Kidney epithelial cell (primary cell): ENCODE measurements around the gene C16orf90. TPM values are rescaled to one million over a fixed set of nuclear protein-coding genes. Genes with fewer than 3 reads are reported as not detected.
"Not testable (repeated sequence)": the region's sequence is repeated elsewhere in the genome, so short reads cannot be mapped to it uniquely, and the experiment has no call there.

ENCODE experiments used
- DNase-seq: peaks from one replicate; pipeline ENCODE4 v3.0.0-alpha.2; 2010; ENCODE audit warnings: low read depth
- H3K27me3 ChIP-seq: 2 replicates; pipeline ENCODE4 v1.6.0; 2011; ENCODE audit warnings: low read length; ENCODE audit not compliant: control insufficient read depth, insufficient read depth
- H3K36me3 ChIP-seq: 2 replicates; pipeline ENCODE4 v1.5.1; 2011; ENCODE audit warnings: low read length; ENCODE audit not compliant: control insufficient read depth, insufficient read depth
- H3K4me3 ChIP-seq: 2 replicates; pipeline ENCODE4 v1.5.1; 2011; ENCODE audit warnings: low read depth, mild to moderate bottlenecking, control low read depth, low read length
- total RNA-seq: library from RNA; depleted of rRNA; stranded (reverse); fragments of >200 nt; gene quantifications from 2 replicates; pipeline ENCODE4 v1.2.3, GENCODE V29; 2015
- TF ChIP-seq, protein P1 (sequence below): IDR thresholded peaks from 2 replicates; pipeline ENCODE4 v1.5.1; 2011; ENCODE audit warnings: mild to moderate bottlenecking, moderate library complexity, low read length, control low read depth, inconsistent platforms; ENCODE audit not compliant: insufficient read depth, poor library complexity, severe bottlenecking

The C16orf90 gene
- total RNA-seq, 1 donor from 2014 or later: not detected

DNA sequence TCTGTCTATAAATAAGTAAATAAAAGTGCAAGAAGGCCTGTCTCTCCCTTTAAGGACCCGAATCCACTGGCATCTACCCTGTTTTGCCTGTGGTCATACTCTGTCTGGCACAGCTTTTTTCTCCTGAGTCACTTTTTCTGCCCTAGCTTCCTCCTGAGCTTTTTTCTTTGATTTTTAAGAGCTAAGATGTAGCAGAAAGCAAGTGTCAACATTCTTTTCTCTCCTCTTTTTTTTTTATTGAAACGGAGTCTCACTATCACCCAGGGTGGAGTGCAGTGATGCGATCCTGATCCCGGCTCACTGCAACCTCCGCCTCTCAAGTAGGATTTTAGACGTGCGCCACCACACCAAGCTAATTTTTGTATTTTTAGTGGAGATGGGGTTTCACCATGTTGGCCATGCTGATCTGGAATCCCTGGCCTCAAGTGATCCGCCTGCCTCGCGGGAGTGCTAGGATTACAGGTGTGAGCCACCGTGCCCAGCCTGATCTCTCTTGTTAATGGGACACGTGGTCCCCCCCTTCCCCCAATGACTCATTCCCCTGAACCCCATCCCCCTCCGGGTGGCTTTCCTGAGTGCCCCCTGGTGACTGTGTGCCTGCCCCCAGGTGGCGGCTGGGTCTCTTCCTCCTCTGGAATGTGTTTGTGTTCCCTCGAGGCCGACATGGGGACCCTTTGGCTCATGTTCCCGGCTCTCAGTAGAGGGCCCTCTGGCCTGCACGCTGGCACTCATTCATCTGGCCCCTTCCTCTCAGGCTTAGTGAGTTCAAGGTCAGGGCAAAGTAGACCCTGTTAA lies 14.2 kb downstream of the C16orf90 start:
- H3K27me3 ChIP-seq: no peaks in the 10 kb centered on the region
- peaks cover 5% of the 10 kb centered on the region for H3K36me3 ChIP-seq
- TF ChIP-seq, protein P1, sequence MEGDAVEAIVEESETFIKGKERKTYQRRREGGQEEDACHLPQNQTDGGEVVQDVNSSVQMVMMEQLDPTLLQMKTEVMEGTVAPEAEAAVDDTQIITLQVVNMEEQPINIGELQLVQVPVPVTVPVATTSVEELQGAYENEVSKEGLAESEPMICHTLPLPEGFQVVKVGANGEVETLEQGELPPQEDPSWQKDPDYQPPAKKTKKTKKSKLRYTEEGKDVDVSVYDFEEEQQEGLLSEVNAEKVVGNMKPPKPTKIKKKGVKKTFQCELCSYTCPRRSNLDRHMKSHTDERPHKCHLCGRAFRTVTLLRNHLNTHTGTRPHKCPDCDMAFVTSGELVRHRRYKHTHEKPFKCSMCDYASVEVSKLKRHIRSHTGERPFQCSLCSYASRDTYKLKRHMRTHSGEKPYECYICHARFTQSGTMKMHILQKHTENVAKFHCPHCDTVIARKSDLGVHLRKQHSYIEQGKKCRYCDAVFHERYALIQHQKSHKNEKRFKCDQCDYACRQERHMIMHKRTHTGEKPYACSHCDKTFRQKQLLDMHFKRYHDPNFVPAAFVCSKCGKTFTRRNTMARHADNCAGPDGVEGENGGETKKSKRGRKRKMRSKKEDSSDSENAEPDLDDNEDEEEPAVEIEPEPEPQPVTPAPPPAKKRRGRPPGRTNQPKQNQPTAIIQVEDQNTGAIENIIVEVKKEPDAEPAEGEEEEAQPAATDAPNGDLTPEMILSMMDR: no peak
- DNase-seq: no peak
- no peak overlapping the region for H3K4me3 ChIP-seq

DNA sequence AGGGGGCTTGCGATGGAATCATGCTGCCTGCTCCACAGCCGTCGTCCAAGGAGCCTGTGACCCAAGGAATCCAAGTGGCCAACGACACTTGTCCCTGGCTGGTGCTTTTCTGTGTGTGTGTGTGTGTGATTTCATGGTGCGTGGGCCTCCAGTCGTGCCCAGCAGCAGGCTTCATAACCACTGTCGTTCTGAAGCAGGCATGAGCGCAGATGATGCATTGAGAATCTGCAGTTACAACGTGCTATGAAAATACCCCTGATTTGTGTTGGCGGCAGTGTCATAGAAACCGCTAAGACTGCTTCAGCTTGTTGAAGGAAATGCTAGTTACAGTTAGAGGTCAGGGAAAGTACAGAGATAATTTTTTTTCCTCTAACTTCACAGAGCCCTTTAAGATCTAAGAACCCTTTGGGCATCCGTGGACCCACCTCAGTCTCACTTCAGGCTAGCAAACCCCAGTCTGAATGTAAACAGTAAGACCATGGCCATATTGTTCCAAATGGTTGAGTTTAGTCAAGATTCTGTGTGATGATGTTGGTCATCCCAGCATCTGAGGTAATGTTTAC lies 15.6 kb downstream of the C16orf90 start:
- Histone ChIP-seq H3K36me3 (peaks cover 1% of the 10 kb centered on the region), H3K27me3 (no peaks in the 10 kb centered on the region), H3K4me3 (no peak overlapping the region)
- TF ChIP-seq, protein P1: no peak
- DNase-seq: no peak

DNA sequence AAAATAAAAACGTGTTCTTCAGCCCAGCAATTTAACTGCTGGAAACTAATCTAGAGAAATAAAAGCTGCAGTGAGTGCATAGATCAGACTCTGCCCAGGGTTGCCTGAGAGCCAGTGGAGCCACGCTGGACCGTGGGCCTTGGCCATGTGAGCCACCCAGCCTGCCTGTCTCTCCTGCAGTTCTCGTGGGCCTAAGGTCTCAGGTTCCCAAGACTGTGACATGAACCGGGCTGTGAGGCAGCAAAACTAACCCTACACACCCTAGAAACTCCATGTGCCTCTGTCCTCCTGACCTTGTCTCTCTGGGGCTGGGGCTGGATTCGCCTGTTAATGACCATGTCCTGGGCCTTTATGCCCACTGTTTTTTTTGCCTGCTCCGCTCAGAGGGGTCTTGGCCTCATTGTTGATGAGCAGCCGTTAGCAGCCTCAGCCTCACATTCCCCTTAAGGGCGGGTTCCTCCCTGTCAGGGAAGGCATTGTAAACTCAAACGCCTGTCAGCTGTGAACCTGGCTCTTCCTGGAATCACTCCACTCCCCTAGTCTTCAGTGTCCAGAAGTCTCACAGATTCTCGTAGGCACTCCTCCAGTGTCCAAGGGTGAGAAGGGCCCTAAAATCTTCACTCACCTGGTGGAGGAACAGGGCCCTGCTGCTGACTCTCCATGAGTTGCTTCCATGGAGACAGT lies 16.9 kb downstream of the C16orf90 start:
- TF ChIP-seq, protein P1: no peak
- Histone ChIP-seq H3K36me3 (no peaks in the 10 kb centered on the region), H3K4me3 (no peak overlapping the region), H3K27me3 (no peaks in the 10 kb centered on the region)
- no peak for DNase-seq

DNA sequence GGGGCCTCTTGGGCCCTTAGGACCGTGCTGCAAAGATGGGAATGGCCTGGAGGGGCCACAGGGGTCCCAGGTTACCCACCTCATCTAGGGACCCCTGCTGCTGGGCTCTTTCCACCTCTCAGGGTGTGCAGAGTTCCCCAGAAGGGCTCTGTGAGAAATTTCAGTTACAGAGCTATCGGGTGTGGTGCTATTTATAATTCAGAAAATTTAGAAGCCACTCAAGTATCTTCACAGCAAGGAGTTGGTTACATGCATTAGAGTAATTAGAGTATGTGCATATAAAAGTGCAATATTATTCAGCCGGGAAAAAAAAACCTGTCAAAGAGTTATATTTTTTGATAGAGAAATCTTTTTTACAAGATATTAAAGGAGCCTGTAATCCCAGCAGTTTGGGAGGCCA lies 18.9 kb downstream of the C16orf90 start:
- no peak for DNase-seq
- Histone ChIP-seq H3K4me3 (no peak overlapping the region), H3K27me3 (no peaks in the 10 kb centered on the region), H3K36me3 (no peaks in the 10 kb centered on the region)
- TF ChIP-seq, protein P1: no peak

DNA sequence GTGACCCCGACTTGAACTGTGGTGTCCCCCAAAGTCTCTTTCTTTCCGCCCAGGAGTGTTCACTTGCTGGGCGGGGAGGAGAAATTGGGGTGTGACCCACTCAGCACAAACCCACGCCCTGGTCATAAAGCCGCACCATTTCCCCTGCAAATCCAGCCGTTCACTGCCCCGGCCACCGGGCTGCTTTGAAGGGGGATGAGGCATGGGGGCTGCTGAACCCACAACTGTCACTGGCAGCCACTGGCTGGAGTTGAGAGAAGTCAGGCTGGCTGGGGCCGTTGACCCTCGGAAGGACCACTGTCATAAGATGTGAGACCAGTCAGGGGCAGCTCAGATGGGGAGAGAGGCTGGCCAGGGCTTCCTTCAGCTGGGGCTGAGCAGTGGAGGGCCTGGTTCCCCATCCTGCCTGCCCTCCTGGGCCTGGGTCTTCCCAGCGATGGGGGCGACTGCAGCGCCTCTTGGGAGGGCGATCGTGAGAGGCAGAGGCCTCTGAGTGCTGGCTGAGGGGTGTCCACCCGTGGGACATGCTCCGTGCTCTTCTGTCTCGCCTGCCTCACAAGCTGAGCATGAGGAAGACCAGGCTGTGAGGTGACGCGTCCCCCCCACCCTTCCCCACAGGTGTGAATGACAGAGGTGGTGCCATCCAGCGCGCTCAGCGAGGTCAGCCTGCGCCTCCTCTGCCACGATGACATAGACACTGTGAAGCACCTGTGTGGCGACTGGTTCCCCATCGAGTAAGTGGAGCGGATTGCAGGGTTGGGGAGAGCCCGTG lies 19.5 kb downstream of the C16orf90 start:
- Histone ChIP-seq H3K27me3 (no peaks in the 10 kb centered on the region), H3K36me3 (no peaks in the 10 kb centered on the region), H3K4me3 (no peak overlapping the region)
- TF ChIP-seq, protein P1: no peak
- no peak for DNase-seq

DNA sequence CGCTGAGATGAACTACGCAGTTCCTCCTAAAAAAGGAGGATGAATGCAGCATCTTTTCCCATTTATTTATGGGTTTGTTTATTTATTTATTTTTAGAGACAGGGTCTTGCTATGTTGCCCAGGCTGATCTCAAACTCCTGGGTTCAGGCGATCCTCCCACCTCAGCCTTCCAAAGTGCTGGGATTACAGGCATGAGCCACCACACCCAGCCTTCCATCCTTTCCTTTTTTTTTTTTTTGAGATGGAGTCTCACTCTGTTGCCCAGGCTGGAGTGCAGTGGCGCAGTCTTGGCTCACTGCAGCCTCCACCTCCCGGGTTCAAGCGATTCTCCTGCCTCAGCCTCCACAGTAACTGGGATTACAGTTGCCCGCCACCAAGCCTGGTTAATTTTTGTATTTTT lies 20.4 kb downstream of the C16orf90 start:
- not testable (repeated sequence) for H3K27me3 ChIP-seq, H3K4me3 ChIP-seq, DNase-seq, H3K36me3 ChIP-seq
